Liver (tissue), 9 donors: ENCODE measurements around the gene SPAG16. TPM values are rescaled to one million over a fixed set of nuclear protein-coding genes. Genes with fewer than 3 reads are reported as not detected.

Experiments
- DNase-seq: peaks from one replicate; pipeline ENCODE4 v3.0.0-alpha.2; 2017; ENCODE audit warnings: low spot score
- H3K27ac ChIP-seq, 2 donors: one replicate each; pipeline ENCODE4 v1.7.0; 2013; ENCODE audit warnings: inconsistent platforms in 2 of 2, low read length in 2 of 2, control low read depth in 1 of 2, low read depth in 1 of 2, mild to moderate bottlenecking in 1 of 2
- H3K27me3 ChIP-seq, 4 donors: one replicate each; pipeline versions ENCODE4 v1.6.1 to v1.7.0; 2013; ENCODE audit warnings: low read length in 3 of 4, inconsistent platforms in 1 of 4, mild to moderate bottlenecking in 1 of 4, moderate library complexity in 1 of 4; ENCODE audit not compliant: control insufficient read depth in 4 of 4, insufficient read depth in 4 of 4
- H3K36me3 ChIP-seq, 4 donors: one replicate each; pipeline versions ENCODE4 v1.6.1 to v1.7.0; 2013; ENCODE audit warnings: low read length in 3 of 4, mild to moderate bottlenecking in 3 of 4, low read depth in 1 of 4, moderate library complexity in 1 of 4; ENCODE audit not compliant: control insufficient read depth in 4 of 4, insufficient read depth in 3 of 4
- H3K4me1 ChIP-seq, 4 donors: one replicate each; pipeline versions ENCODE4 v1.6.1 to v1.7.0; 2013; ENCODE audit warnings: low read length in 3 of 4, mild to moderate bottlenecking in 3 of 4, moderate library complexity in 1 of 4; ENCODE audit not compliant: control insufficient read depth in 4 of 4, insufficient read depth in 4 of 4
- H3K4me3 ChIP-seq, 3 donors: one replicate each; pipeline versions ENCODE4 v1.6.1 to v1.7.0; 2013; ENCODE audit warnings: low read length in 3 of 3, control low read depth in 1 of 3, low read depth in 1 of 3, mild to moderate bottlenecking in 1 of 3
- H3K9ac ChIP-seq, 2 donors: one replicate each; pipeline ENCODE4 v1.7.0; 2013; ENCODE audit warnings: low read length in 2 of 2, mild to moderate bottlenecking in 2 of 2, moderate library complexity in 2 of 2, control low read depth in 1 of 2, low read depth in 1 of 2
- H3K9me3 ChIP-seq, 4 donors: one replicate each; pipeline versions ENCODE4 v1.6.1 to v1.7.0; 2013; ENCODE audit warnings: low read length in 3 of 4; ENCODE audit not compliant: control insufficient read depth in 4 of 4
- ATF3 ChIP-seq: IDR thresholded peaks from 2 replicates; pipeline ENCODE4 v1.6.1; 2016; ENCODE audit warnings: antibody characterized with exemption
- CTCF ChIP-seq: fragments of 150-350 bp; IDR thresholded peaks from 2 replicates; pipeline ENCODE4 v1.5.1; 2017; ENCODE audit warnings: improper control_type of control experiment, low read depth, low read length; ENCODE audit not compliant: missing input control
- EGR1 ChIP-seq, 2 donors: IDR thresholded peaks; 2 replicates each; pipeline ENCODE4 v1.6.1; 2016 to 2018; ENCODE audit warnings: antibody characterized with exemption in 2 of 2, low read depth in 2 of 2
- FOXA2 ChIP-seq: IDR thresholded peaks from 2 replicates; pipeline ENCODE4 v1.6.1; 2016; ENCODE audit warnings: antibody characterized with exemption
- GABPA ChIP-seq, 2 donors: IDR thresholded peaks in 1 of 2; conservative IDR thresholded peaks in 1 of 2; 2 replicates each; pipeline ENCODE4 v1.6.1; 2016; ENCODE audit warnings: antibody characterized with exemption in 2 of 2, mild to moderate bottlenecking in 1 of 2, moderate library complexity in 1 of 2
- HNF4A ChIP-seq, 2 donors: conservative IDR thresholded peaks; 2 replicates each; pipeline ENCODE4 v1.6.1; 2016; ENCODE audit warnings: antibody characterized with exemption in 2 of 2, mild to moderate bottlenecking in 2 of 2
- HNF4G ChIP-seq: IDR thresholded peaks from 2 replicates; pipeline ENCODE4 v1.6.1; 2016; ENCODE audit warnings: antibody characterized with exemption
- MAX ChIP-seq: IDR thresholded peaks from 2 replicates; pipeline ENCODE4 v1.6.1; 2016; ENCODE audit warnings: antibody characterized with exemption
- NR2F2 ChIP-seq: IDR thresholded peaks from 2 replicates; pipeline ENCODE4 v1.6.1; 2016; ENCODE audit warnings: antibody characterized with exemption
- RAD21 ChIP-seq, 2 donors: IDR thresholded peaks; 2 replicates each; pipeline ENCODE4 v1.6.1; 2016; ENCODE audit warnings: antibody characterized with exemption in 2 of 2, mild to moderate bottlenecking in 2 of 2
- RXRA ChIP-seq, 2 donors: IDR thresholded peaks; 2 replicates each; pipeline ENCODE4 v1.6.1; 2017 to 2018; ENCODE audit warnings: antibody characterized with exemption in 2 of 2, mild to moderate bottlenecking in 1 of 2
- TAF1 ChIP-seq: conservative IDR thresholded peaks from 2 replicates; pipeline ENCODE4 v1.6.1; 2016; ENCODE audit warnings: antibody characterized with exemption, mild to moderate bottlenecking
- YY1 ChIP-seq: IDR thresholded peaks from 2 replicates; pipeline ENCODE4 v1.6.1; 2016; ENCODE audit warnings: antibody characterized with exemption, mild to moderate bottlenecking
- ZBTB33 ChIP-seq: IDR thresholded peaks from 2 replicates; pipeline ENCODE4 v1.6.1; 2016; ENCODE audit warnings: antibody characterized with exemption
- WGBS: extraction: QIAGEN DNeasy Blood & Tissue Kit; methylation state at CpG from one replicate; pipeline ENCODE4 v1.1.7; 2013; 5-methylcytosine and 5-hydroxymethylcytosine counted together
- polyA plus RNA-seq, 2 donors: library from polyadenylated mRNA; stranded (reverse) in 1 of 2; unstranded in 1 of 2; fragments of 200-250 nt in 1 of 2; fragments of >200 nt in 1 of 2; fragmentation: Nextera tagmentation in 1 of 2; extraction: Ambion mirVana in 1 of 2; gene quantifications; one replicate each; pipeline versions ENCODE4 v1.2.1 to v1.2.3, GENCODE V29; 2013 to 2015
- total RNA-seq, 2 donors: library from RNA; depleted of rRNA; stranded (reverse); fragments of >200 nt; gene quantifications; one replicate each; pipeline ENCODE4 v1.2.3, GENCODE V29; 2014
- donor health status: healthy.
- donor health status: healthy.
- donor health status: healthy.
- donor health status: healthy.
- donor health status: healthy.

SPAG16 gene
- total and polyA plus RNA-seq, 4 donors = 6.4 to 12.7 (median 11.4) TPM

GRCh38 chr2:213789940-213790339 lies 505.7 kb downstream of the SPAG16 start:
- no peak overlapping the region for H3K4me3 ChIP-seq
- DNase-seq = no peak
- no peak overlapping the region for H3K27ac ChIP-seq
- no peak overlapping the region for H3K9ac ChIP-seq
- WGBS = 86% methylated on average over 1 of the region's 1 CpG
- H3K27me3 ChIP-seq = no peaks in the 10 kb centered on the region
- H3K4me1 ChIP-seq = no peaks in the 10 kb centered on the region
- no peaks in the 10 kb centered on the region for H3K36me3 ChIP-seq
- no peaks in the 10 kb centered on the region for H3K9me3 ChIP-seq
- no peak for TF ChIP-seq GABPA (IDR thresholded peaks at IDR 0.05 in 1 of 2, conservative IDR thresholded peaks at IDR 0.05 in 1 of 2)
- no peak for TF ChIP-seq RAD21 (IDR thresholded peaks at IDR 0.05)
- TF ChIP-seq HNF4A (conservative IDR thresholded peaks at IDR 0.05) = no peak
- TF ChIP-seq RXRA (IDR thresholded peaks at IDR 0.05) = no peak
- no peak for TF ChIP-seq ATF3
- no peak for TF ChIP-seq FOXA2
- no peak for TF ChIP-seq ZBTB33
- TF ChIP-seq EGR1 (IDR thresholded peaks at IDR 0.05; ENCODE audit: low read depth in 2 of 2) = no peak
- no peak for TF ChIP-seq CTCF
- no peak for TF ChIP-seq NR2F2

DNA sequence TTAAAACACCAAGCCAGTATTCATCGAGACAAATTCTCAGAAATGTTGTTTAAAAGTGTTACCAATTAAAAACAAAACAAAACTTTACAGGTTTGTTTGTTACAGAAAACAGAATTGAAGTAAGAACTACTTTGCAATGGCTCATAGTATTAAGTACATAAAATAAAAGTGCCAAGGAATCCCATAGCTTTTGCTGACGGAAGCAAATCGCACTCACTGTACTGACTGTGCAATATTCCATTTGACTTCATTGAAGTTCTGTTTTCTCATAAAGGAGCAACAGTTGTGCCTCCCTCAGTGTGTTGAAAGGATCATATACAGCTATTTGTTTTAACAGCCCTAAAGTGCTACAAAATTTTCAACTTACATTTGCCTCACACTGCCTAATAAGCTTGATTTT lies 507.8 kb downstream of the SPAG16 start:
- WGBS = 95% methylated on average over 3 of the region's 3 CpGs
- H3K4me1 ChIP-seq = no peaks in the 10 kb centered on the region
- DNase-seq = no peak

DNA sequence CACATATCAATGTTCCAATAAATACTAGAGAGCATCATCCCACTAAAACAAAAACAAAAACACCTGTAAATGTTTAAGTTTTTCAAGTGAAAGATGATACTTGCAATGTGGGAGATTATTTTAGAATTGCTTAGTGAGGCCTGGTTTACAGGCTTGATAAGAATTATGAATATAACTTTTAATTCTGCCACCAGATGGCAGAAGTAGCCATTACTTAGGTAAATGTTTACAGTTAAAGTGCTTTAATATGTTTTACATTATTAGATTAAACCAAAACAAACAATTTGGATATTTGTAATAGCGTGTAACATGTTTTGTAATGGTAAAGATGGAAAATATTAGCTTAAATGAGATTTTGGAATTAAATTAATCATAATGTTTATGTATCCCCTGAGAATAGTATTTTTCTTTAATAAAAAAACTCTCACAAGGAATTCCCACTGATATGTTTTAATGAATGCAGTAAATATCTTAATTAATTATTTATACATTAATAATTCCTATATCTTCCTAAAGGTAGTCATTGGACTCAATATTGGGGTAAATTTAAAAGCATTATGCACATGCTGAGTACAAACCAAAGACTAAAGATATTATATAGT lies 522.0 kb downstream of the SPAG16 start:
- DNase-seq = no peak
- no peak overlapping the region for H3K9ac ChIP-seq

More for the DNA sequence above, 507.8 kb downstream of the SPAG16 start:
- no peaks in the 10 kb centered on the region for H3K9me3 ChIP-seq
- H3K4me3 ChIP-seq = no peak overlapping the region
- H3K36me3 ChIP-seq = no peaks in the 10 kb centered on the region
- TF ChIP-seq GABPA (IDR thresholded peaks at IDR 0.05 in 1 of 2, conservative IDR thresholded peaks at IDR 0.05 in 1 of 2) (no peak), FOXA2 (no peak), TAF1 (no peak), ATF3 (no peak), EGR1 (IDR thresholded peaks at IDR 0.05; ENCODE audit: low read depth in 2 of 2) (no peak), HNF4G (no peak)
- no peak overlapping the region for H3K9ac ChIP-seq
- no peak overlapping the region for H3K27ac ChIP-seq
- H3K27me3 ChIP-seq = no peaks in the 10 kb centered on the region

More for the DNA sequence above, 522.0 kb downstream of the SPAG16 start:
- 31% methylated on average over 1 of the region's 1 CpG for WGBS
- H3K9me3 ChIP-seq = no peaks in the 10 kb centered on the region
- H3K4me3 ChIP-seq = no peak overlapping the region
- TF ChIP-seq RAD21 (IDR thresholded peaks at IDR 0.05) (peak; percentile 65 to 66), CTCF (peak; percentile 12), YY1 (no peak), GABPA (IDR thresholded peaks at IDR 0.05 in 1 of 2, conservative IDR thresholded peaks at IDR 0.05 in 1 of 2) (no peak), TAF1 (no peak), NR2F2 (no peak), ZBTB33 (no peak), RXRA (IDR thresholded peaks at IDR 0.05) (no peak), ATF3 (no peak), MAX (no peak)
- H3K4me1 ChIP-seq = no peaks in the 10 kb centered on the region
- H3K27me3 ChIP-seq = no peaks in the 10 kb centered on the region
- H3K27ac ChIP-seq = no peak overlapping the region
- H3K36me3 ChIP-seq = no peaks in the 10 kb centered on the region
